Ovary (tissue), 9 donors: ENCODE data around the gene ACOT2. TPM values are rescaled to one million over a fixed set of nuclear protein-coding genes. Genes with fewer than 3 reads are reported as not detected.
"Not testable (repeated sequence)": the region's sequence is repeated elsewhere in the genome, so short reads cannot be mapped to it uniquely, and the experiment has no call there.

ENCODE experiments used
- DNase-seq, 5 donors: peaks; one replicate each; pipeline ENCODE4 v3.0.0-alpha.2; 2019 to 2020
- H3K27ac ChIP-seq, 2 donors: fragments of 200-600 bp; one replicate each; pipeline versions ENCODE4 v1.5.1 to v1.8.0; 2019 to 2022
- H3K27me3 ChIP-seq: fragments of 200-600 bp; one replicate; pipeline ENCODE4 v1.8.0; 2022
- H3K36me3 ChIP-seq: fragments of 200-600 bp; sonication (generic); one replicate; pipeline ENCODE4 v1.5.1; 2019
- H3K4me1 ChIP-seq: one replicate; pipeline ENCODE4 v1.8.1; 2013; ENCODE audit warnings: mild to moderate bottlenecking, moderate library complexity; ENCODE audit not compliant: insufficient read depth
- H3K4me3 ChIP-seq: fragments of 200-600 bp; sonication (generic); one replicate; pipeline ENCODE4 v1.5.1; 2017
- H3K9me3 ChIP-seq, 2 donors: fragments of 200-600 bp in 1 of 2; sonication (generic) in 1 of 2; one replicate each; pipeline versions ENCODE4 v1.5.1 to v1.8.1; 2013 to 2019; ENCODE audit warnings: mild to moderate bottlenecking in 1 of 2, moderate library complexity in 1 of 2
- EP300 ChIP-seq: sonication (generic); formaldehyde crosslinking; IDR thresholded peaks from one replicate; pipeline ENCODE4 v1.6.1; 2017; ENCODE audit warnings: antibody characterized with exemption
- POLR2A ChIP-seq: fragments of 450-650 bp; IDR thresholded peaks from one replicate; pipeline ENCODE4 v1.6.1; 2017; ENCODE audit warnings: antibody characterized with exemption, mild to moderate bottlenecking, moderate library complexity
- WGBS, 3 donors: extraction: QIAGEN DNeasy Blood & Tissue Kit in 1 of 3; methylation state at CpG; one replicate each; pipeline versions ENCODE4 v1.1.5 to v1.1.7; 2013 to 2017; 5-methylcytosine and 5-hydroxymethylcytosine counted together
- intact Hi-C, 4 donors: fragments of 100-400 bp; cut with DNase I; formaldehyde crosslinking; loops; one replicate each; pipeline versions ENCODE4 v1.11.0 to v1.15.1; 2022 to 2023
- polyA plus RNA-seq, 2 donors: library from polyadenylated mRNA; stranded (reverse); fragments of 200-250 nt in 1 of 2; fragments of 350-450 nt in 1 of 2; fragmentation: Illumina TruSeq in 1 of 2; extraction: RNeasy Lipid Tissue Mini Kit (QIAGEN cat#74804) in 1 of 2; gene quantifications; one replicate each; pipeline ENCODE4 v1.2.3, GENCODE V29; 2013 to 2014
- total RNA-seq, 7 donors: library from RNA; depleted of rRNA in 2 of 7; stranded (reverse); fragments of >200 nt in 2 of 7; fragmentation: NEBNext Ultra II Directional in 3 of 7; extraction: Animal tissue kit (Norgen Biotek cat#: 25700) in 3 of 7; gene quantifications; one replicate each; pipeline versions ENCODE4 v1.1.0 to v1.2.4, GENCODE V29; 2016 to 2023
- TF ChIP-seq, protein P1 (sequence below), 3 donors: fragments of 450-650 bp in 2 of 3; fragments of 200-600 bp in 1 of 3; IDR thresholded peaks; one replicate each; pipeline versions ENCODE4 v1.5.1 to v1.8.0; 2016 to 2022; ENCODE audit warnings: antibody characterized with exemption in 3 of 3, mild to moderate bottlenecking in 1 of 3
- donor health status: DM: no; HTN: no; CAD: no; lungs with moderate emphysema.
- donor health status: DM: no; HTN: no; CAD: no.
- donor health status: Bipolar disorder and iron deficiency.
- donor health status: DM: yes; HTN: yes; CAD: no.
- donor health status: DM: no; HTN: no; CAD: no.
- donor health status: DM: yes; HTN: yes; CAD: no.

Gene ACOT2
- total and polyA plus RNA-seq, 9 donors, result 10.8 to 35.7 (median 23.1) TPM

DNA sequence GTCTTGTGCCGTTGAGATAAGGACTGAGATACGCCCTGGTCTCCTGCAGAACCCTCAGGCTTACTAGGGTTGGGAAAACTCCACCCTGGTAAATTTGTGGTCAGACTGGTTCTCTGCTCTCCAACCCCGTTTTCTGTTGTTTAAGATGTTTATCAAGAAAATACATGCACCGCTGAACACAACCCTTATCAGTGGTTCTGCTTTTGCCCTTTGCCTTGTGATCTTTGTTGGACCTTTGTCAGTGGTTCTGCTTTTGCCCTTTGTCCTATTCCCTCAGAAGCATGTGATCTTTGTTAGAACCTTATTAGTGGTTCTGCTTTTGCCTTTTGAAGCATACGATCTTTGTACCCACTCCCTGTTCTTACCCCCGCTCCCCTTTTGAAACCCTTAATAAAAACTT lies 6.3 kb upstream of the ACOT2 start:
- H3K4me1 ChIP-seq, H3K4me3 ChIP-seq, H3K9me3 ChIP-seq, DNase-seq, intact Hi-C loops, H3K36me3 ChIP-seq, H3K27me3 ChIP-seq, H3K27ac ChIP-seq: not testable (repeated sequence)
- 91 to 96% (median 95%) methylated on average over 6 of the region's 6 CpGs for WGBS, 3 donors

DNA sequence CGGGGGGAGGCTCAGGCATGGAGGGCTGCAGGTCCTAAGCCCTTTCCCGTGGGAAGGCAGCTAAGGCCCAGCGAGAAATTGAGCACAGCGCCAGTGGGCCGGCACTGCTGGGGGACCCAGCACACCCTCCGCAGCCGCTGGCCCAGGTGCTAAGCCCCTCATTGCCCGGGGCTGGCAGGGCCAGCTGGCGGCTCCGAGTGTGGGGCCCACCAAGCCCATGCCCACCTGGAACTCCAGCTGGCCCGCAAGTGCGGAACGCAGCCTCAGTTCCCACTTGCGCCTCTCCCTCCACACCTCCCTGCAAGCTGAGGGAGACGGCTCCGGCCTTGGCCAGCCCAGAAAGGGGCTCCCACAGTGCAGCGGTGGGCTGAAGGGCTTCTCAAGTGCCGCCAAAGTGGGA lies 2.6 kb upstream of the ACOT2 start:
- H3K4me1 ChIP-seq, H3K4me3 ChIP-seq, H3K9me3 ChIP-seq, H3K27me3 ChIP-seq, intact Hi-C loops, DNase-seq, H3K36me3 ChIP-seq, H3K27ac ChIP-seq: not testable (repeated sequence)
- 87 to 93% (median 89%) methylated on average over 18 of the region's 18 CpGs for WGBS, 3 donors

DNA sequence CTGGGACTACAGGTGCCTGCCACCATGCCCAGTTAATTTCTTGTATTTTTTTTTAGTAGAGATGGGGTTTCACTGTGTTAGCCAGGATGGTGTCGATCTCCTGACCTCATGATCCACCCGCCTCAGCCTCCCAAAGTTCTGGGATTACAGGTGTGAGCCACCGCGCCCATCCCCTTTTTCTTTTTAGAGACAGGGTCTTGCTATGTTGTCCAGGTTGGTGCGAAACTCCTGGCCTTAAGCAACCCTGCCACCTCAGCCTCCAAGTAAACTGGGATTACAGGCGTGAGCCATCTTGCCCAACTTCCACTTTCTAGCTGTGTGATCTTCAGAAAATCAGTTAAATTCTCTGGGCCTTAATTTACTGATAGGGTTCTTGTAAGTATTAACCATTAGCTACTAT lies 2.1 kb upstream of the ACOT2 start:
- intact Hi-C loops, H3K4me1 ChIP-seq, H3K36me3 ChIP-seq, H3K27ac ChIP-seq, H3K9me3 ChIP-seq, H3K4me3 ChIP-seq, DNase-seq, H3K27me3 ChIP-seq: not testable (repeated sequence)
- WGBS, 3 donors, result 97 to 99% (median 98%) methylated on average over 6 of the region's 6 CpGs

DNA sequence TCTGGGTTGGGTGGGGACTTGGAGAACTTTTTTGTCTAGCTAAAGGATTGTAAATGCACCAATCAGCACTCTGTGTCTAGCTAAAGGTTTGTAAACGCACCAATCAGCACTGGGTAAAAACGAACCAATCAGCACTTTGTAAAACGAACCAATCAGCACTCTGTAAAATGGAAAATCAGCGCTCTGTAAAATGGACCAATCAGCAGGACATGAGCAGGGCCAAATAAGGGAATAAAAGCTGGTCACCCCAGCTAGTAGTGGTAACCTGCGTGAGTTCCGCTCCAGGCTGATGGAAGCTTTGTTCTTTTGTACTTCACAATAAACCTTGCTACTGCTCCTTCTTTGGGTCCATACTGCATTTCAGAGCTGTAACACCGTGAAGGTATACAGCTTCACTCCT lies 1.7 kb upstream of the ACOT2 start:
- Histone ChIP-seq H3K36me3 (no peaks in the 10 kb centered on the region), H3K9me3 (no peaks in the 10 kb centered on the region), H3K27ac (no peak overlapping the region), H3K4me3 (no peak overlapping the region), H3K27me3 (no peaks in the 10 kb centered on the region), H3K4me1 (peaks cover 7% of the 10 kb centered on the region)
- 97% methylated on average over 7 of the region's 7 CpGs for WGBS, 3 donors
- intact Hi-C loops, result no loop called here
- no peak for TF ChIP-seq POLR2A
- TF ChIP-seq, protein P1, sequence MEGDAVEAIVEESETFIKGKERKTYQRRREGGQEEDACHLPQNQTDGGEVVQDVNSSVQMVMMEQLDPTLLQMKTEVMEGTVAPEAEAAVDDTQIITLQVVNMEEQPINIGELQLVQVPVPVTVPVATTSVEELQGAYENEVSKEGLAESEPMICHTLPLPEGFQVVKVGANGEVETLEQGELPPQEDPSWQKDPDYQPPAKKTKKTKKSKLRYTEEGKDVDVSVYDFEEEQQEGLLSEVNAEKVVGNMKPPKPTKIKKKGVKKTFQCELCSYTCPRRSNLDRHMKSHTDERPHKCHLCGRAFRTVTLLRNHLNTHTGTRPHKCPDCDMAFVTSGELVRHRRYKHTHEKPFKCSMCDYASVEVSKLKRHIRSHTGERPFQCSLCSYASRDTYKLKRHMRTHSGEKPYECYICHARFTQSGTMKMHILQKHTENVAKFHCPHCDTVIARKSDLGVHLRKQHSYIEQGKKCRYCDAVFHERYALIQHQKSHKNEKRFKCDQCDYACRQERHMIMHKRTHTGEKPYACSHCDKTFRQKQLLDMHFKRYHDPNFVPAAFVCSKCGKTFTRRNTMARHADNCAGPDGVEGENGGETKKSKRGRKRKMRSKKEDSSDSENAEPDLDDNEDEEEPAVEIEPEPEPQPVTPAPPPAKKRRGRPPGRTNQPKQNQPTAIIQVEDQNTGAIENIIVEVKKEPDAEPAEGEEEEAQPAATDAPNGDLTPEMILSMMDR (IDR thresholded peaks at IDR 0.05), result no peak
- no peak for TF ChIP-seq EP300
- DNase-seq, result no peak

DNA sequence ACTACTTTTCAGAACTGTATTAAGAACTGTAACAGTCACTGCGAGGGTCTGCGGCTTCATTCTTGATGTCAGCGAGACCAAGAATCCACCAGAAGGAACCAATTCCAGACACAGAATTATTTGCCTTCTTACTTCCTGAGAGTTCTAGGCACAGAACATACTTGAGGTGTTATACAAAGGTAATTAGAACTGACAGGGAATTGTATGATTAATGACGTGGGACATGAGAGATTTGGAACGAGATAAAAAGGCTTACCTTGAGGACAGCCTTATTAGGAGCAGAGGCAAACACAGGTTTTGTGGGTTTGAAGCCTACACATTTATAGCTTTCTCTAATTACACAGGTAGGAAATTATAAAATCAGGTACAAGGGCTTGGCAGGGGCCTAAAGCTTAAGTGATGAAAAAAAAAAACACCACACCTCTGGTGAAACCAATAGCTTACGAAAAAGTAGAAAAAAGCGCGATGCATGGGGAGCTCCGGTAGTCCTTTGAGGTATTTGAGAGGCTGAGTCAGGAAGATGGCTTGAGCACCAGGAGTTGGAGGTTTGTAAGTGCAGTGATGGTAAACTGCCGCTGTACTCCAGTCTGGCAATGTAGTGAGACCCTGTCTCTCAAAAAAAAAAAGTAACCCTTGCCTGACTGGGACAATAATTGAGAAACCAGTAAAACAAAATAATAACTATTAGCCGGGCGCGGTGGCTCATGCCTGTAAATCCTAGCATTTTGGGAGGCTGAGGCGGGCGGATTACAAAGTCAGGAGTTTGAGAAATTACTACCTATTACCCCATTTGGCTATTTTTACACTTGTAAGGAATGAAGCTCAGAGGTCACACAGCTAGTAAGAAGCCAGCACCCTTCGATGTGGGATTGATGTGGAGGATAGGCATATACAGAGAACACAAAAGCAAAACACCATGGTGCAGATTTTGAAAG lies 795 bp upstream of the ACOT2 start:
- Histone ChIP-seq H3K27ac (peak overlapping the region; percentile 67 to 91), H3K27me3 (no peaks in the 10 kb centered on the region), H3K36me3 (no peaks in the 10 kb centered on the region), H3K4me1 (peaks cover 7% of the 10 kb centered on the region), H3K9me3 (no peaks in the 10 kb centered on the region), H3K4me3 (peak overlapping the region; percentile 82)
- intact Hi-C loops, result no loop called here
- TF ChIP-seq POLR2A (no peak), EP300 (no peak)
- TF ChIP-seq, protein P1 (IDR thresholded peaks at IDR 0.05), result no peak
- 52 to 61% (median 61%) methylated on average over 16 of the region's 16 CpGs for WGBS, 3 donors
- DNase-seq, result no peak

DNA sequence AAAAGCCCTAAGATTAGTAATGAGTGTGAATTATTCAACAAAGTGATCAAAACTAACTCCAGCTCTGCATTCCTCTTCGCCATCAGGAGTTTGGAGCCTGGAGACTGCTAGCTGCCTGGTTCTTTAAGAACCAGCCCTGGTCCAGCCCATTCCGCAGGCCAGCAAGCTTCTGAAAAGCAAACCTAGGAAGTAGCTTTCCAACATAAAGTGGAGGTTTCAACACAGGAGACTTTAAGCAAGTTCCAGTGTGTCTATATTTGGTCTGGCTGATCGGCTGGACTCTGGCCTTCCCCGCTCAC lies 178 bp upstream of the ACOT2 start:
- H3K4me1 ChIP-seq, intact Hi-C loops, DNase-seq, H3K36me3 ChIP-seq, H3K27me3 ChIP-seq, H3K9me3 ChIP-seq: not testable (repeated sequence)
- Histone ChIP-seq H3K4me3 (peak overlapping the region; percentile 82), H3K27ac (peak overlapping the region; percentile 67 to 91)
- 5 to 7% (median 5%) methylated on average over 4 of the region's 4 CpGs for WGBS, 3 donors
